ENCODE results near the gene ZBTB7B.

GRCh38 chr1:154958681-154959425 lies 43.7 kb upstream of the ZBTB7B start:
- TF ChIP-seq CTCF (IDR thresholded peaks at IDR 0.05) (no peak), ZFX (IDR thresholded peaks at IDR 0.05; ENCODE audit: borderline replicate concordance) (no peak)
